AG10803 (cell line): Measurements from ENCODE around the gene CTDP1.

Experiments
- DNase-seq: peaks from one replicate; pipeline ENCODE4 v3.0.0; 2010; ENCODE audit warnings: low read depth
- H3K4me3 ChIP-seq: 2 replicates; pipeline ENCODE4 v1.5.1; 2011; ENCODE audit warnings: mild to moderate bottlenecking, low read length, control low read depth
- TF ChIP-seq, protein P1 (sequence below): conservative IDR thresholded peaks from 2 replicates; pipeline ENCODE4 v1.5.1; 2011; ENCODE audit warnings: mild to moderate bottlenecking, low read length, control low read depth, inconsistent platforms

The CTDP1 gene

DNA sequence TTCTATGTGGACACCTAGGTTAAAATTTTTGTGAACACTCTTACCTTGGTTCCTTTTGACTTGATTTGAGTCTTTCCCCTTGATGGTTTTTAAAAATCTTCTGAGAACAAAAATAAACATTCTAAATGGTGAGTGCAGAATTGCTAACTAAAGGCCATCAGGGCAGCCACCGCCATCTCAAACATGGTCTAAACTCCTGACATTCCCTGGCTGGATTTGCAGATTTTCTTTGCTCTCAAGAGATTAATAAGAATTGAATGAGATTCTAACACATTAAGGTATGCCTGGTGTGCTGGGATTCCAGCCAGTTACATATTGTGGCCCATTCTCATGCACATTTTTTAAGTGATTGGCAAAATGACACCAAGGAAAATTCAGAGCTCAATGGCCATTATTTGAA is 17.2 kb upstream of the CTDP1 start:
- TF ChIP-seq, protein P1, sequence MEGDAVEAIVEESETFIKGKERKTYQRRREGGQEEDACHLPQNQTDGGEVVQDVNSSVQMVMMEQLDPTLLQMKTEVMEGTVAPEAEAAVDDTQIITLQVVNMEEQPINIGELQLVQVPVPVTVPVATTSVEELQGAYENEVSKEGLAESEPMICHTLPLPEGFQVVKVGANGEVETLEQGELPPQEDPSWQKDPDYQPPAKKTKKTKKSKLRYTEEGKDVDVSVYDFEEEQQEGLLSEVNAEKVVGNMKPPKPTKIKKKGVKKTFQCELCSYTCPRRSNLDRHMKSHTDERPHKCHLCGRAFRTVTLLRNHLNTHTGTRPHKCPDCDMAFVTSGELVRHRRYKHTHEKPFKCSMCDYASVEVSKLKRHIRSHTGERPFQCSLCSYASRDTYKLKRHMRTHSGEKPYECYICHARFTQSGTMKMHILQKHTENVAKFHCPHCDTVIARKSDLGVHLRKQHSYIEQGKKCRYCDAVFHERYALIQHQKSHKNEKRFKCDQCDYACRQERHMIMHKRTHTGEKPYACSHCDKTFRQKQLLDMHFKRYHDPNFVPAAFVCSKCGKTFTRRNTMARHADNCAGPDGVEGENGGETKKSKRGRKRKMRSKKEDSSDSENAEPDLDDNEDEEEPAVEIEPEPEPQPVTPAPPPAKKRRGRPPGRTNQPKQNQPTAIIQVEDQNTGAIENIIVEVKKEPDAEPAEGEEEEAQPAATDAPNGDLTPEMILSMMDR, result no peak
- no peak for DNase-seq
- no peak overlapping the region for H3K4me3 ChIP-seq

DNA sequence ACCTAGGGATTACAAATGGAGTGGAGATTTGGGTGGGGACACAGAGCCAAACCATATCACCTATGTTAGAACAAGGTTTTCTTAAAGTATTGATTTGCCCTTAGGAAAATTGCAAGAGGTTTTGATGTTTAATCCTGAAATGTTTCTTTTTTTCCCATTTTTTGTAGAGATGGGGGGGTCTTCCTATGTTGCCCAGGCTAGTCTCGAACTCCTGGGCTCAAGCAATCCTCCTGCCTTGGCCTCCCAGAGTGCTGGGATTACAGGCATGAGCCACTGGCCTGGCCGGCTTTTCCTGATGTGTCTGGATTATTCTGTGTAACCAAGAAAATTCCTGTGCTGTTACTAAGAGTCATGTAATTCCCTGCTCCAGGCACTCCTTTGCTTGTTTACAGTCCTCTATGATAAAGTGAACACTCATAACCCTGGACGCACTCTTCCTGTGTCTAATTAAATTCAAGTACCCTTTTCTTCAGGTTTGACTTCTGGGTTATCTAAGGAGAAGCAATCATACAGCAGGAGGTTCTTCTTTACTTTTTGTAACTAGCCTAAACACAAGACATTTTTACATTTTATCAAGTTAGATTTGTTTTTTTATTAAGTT is 15.0 kb upstream of the CTDP1 start:
- DNase-seq, result peak; percentile 62
- TF ChIP-seq, protein P1, result no peak
- H3K4me3 ChIP-seq, result no peak overlapping the region

DNA sequence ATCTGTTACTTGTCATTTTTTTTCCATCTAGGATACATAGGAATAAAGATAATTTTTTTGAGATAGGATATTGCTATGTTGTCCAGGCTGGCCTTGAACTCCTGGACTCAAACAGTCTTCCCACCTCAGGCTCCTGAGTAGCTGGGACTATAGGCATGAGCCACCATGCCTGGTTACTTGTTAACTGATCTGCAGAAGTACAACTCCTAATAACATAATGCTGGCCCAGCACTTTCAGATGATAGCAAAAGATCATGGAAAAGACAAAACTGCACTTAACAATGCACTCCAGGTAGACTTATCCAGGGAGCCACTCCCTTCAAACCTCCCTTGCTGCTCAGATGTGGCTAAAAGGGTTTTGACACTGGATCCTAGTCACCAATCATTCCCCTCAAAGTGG is 11.4 kb upstream of the CTDP1 start:
- no peak overlapping the region for H3K4me3 ChIP-seq
- DNase-seq, result no peak
- TF ChIP-seq, protein P1, result no peak

DNA sequence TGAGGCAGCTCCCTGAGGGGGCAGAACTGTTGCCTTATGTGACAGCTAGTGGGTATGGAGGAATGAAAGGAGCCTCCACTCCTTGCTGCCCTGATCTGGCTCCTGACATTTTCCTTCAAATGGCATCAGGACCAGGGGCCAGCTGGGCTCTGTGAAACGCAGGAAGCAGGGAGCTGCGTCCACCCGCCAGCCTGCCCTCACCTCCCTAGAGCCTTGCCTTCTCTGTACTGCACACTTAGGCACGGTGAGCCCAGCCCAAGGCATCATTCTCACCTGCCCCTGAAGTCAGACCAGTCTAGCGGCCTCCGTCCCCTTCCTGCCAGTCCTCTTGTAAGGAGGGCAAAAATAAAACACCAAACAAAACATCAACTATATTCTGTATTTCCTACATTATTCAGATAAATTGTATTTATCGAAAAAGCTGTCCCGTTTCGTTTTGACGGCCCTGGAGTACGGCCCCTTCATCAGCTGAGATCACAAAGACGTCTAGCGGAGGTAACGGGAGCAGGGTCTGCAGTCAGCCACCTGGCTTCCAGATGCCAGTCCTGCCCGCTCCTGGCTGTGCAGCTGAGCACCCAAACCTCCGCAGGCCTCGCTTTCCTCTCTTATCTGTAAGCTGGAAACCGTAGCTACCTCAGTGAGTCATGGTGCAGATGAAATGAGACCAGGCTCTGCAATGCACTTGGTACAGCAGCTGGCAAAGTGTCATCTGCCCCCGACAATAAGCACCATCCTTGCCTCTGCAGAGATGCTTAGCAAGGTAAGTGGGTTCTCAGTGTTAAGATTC is 6.9 kb upstream of the CTDP1 start:
- no peak for DNase-seq
- H3K4me3 ChIP-seq, result no peak overlapping the region
- TF ChIP-seq, protein P1, result no peak

DNA sequence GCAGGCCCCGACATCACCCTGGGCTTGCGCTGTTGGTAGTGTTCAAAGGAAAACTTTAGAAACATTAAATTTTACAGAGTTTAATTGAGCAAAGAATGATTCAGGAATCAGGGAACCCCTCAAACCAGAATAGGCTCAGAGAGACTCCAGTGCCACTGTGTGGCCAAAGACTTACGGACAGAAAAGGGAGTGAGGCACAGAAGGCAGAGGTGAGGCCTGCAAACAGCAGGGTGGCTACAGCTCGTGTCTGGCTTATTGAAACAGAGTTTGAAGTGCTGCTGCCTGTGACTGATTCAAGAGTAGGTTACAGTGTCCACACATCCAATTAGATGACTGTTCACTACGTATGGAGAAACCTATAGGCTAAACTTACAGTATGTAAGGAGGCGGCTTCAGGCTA is 2.4 kb upstream of the CTDP1 start:
- TF ChIP-seq, protein P1, result no peak
- no peak overlapping the region for H3K4me3 ChIP-seq
- DNase-seq, result no peak

DNA sequence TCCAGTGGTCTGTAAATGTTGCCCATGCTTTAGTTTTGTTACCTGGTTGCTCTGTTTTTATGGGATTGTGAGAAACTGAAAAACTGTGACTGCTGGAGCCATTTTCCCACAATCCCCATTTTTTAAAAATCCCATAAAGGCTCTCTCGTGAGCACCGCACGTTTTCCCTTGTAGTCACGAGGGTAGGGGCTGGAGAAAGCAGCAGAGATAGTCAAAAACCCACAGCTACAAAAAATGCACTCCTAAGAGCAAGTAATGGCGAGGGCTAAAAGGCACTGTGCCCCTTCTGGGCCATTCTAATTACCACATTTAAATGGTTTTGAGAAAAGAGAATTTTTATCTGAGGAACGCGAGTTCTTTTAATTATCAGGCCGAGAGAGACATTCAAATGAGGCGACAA is 1.8 kb upstream of the CTDP1 start:
- H3K4me3 ChIP-seq, result peak overlapping the region; percentile 86; the same call in 1 of the 2 replicates
- DNase-seq, result no peak
- TF ChIP-seq, protein P1, result no peak
